Astrocyte (in vitro differentiated cells and primary cell): ENCODE results near the gene ING3.
"Not testable (repeated sequence)": the region's sequence is repeated elsewhere in the genome, so short reads cannot be mapped to it uniquely, and the experiment has no call there.

Experiments used
- CTCF ChIP-seq: IDR thresholded peaks from 2 replicates; pipeline ENCODE4 v1.5.1; 2011; ENCODE audit warnings: low read depth, mild to moderate bottlenecking, inconsistent platforms, low read length, moderate library complexity; ENCODE audit not compliant: insufficient read depth
- EZH2 ChIP-seq: IDR thresholded peaks from 2 replicates; pipeline ENCODE4 v1.6.1; 2012; ENCODE audit warnings: mild to moderate bottlenecking, low read length, inconsistent platforms; ENCODE audit not compliant: insufficient read depth

- not testable (repeated sequence) for TF ChIP-seq CTCF, EZH2
Measured at GRCh38 chr7:121005058-121005457, 54.5 kb downstream of the ING3 start.
